Non-pigmented ciliary epithelial cell (primary cell): Measurements from ENCODE around the gene ZP2.
"Not testable (repeated sequence)": the region's sequence is repeated elsewhere in the genome, so short reads cannot be mapped to it uniquely, and the experiment has no call there.

Experiments used
- DNase-seq: peaks from one replicate; pipeline ENCODE4 v3.0.0-alpha.2; 2010; ENCODE audit warnings: low read depth

ZP2 gene

GRCh38 chr16:21214086-21214485 is 2.7 kb upstream of the ZP2 start:
- DNase-seq, result no peak

GRCh38 chr16:21208446-21209230 is 2.7 kb downstream of the ZP2 start:
- no peak for DNase-seq

DNA sequence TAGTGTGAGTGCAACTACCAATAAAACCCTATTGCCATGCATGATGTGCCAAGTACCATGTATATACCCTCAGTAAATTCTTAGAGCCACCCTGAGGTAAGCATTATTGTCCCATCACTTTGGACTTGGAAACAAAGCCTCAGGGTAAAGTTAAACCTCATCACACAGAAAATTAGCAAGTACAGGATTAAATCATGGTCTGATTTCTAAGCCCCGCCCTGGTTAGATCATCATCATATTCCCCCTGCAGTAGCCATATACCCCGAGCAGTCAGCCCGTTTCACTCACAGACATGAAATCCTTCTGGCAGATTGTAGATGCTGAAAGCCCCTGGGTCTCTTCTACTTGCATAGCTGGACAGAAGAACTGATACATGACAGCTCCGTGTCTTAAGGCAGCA is 4.8 kb downstream of the ZP2 start:
- DNase-seq, result no peak

DNA sequence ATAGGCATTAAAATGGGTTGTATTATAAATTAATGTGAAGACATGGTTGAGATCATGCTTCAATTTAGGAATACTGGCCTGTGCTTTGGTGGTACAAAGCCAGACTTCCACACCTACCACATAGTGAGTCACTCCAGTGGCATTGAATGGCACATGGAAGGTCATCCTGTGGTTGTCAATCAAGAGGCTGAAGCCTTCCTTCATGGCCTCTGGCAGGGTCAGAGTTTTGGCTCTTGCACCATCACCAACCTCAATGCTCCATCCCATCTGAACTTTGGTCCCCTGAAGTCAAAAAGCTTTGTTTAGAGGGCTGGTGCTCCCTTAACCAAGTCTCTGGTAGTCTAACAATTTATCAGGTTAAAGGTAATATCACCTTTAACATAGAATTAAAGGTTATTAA is 6.1 kb downstream of the ZP2 start:
- DNase-seq, result no peak

DNA sequence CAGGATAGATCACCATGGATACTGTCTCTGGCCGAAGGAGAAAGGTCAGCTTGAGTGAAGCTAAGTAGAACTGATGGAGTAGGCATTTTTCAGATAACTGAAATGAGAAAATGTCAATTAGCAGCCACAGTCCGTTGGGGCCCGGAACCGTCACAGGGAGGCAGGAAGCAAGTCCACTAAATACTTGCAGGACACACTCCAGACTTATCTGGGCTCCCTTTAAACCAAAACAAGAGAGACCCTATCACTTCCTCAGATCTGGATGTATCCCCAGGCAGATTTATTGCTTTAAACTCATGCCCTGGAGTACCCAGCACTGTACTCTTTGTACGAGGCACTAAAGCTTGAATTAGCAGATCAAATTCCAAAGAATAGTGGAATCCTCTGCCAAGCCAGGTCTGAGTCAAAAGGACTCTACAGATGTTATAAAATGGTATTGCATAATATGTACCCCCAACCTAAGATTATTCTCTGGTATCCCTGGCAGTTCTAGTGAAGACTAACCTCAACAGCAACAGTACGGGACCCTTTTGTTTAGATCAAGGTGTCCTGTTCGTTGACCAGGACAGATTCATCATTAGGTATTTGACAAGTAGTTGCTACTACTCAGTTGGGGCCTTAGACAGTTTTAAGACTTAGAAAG is 8.1 kb downstream of the ZP2 start:
- DNase-seq, result no peak

DNA sequence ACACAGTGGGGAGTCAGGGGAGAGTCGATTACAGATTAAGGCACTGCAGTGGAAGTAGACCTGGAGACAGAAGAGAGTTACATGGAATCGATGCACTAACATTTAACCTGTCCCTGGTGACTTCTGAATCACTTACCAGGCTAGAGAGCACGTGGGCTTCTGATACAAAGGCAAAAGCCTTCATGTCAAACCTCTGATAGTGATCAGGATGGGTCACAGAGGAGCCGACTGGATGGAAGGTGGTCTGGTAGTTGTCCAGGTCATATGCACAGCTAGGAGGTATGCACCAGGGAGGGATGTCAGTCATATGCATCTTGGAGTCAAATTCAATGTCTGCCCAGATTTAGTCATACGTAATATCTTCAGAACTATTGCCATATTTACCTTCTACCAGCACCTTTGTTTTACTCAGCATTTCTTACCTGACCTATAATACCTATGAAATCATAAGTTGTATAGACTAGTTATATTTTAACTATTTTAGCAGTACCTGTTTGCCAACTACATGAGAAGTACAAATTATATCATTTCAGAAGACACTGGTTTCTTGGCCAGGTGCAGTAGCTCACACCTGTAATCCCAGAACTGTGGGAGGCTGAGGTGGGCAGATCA is 11.7 kb downstream of the ZP2 start:
- DNase-seq, result no peak

DNA sequence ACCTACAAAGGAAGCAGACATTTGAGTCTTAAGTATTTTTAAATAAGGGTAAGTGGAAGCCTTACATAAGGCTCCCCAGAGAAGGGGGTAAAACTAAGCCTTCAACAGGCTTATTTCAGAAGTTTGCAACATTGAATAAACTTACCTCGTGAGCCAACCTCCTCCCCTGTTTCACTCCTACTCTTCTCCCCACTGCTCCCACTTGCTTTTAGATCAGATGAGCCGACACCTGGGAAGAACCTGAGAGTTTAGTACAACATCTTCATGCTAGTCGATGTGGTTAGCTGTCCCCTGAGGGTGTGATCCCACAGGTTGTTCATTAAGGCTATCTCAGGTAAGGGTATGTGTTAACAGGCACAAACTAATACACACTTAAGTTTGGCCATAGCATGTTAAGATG is 13.8 kb downstream of the ZP2 start:
- DNase-seq, result no peak

GRCh38 chr16:21197112-21197511 is 14.3 kb downstream of the ZP2 start:
- DNase-seq, result no peak

DNA sequence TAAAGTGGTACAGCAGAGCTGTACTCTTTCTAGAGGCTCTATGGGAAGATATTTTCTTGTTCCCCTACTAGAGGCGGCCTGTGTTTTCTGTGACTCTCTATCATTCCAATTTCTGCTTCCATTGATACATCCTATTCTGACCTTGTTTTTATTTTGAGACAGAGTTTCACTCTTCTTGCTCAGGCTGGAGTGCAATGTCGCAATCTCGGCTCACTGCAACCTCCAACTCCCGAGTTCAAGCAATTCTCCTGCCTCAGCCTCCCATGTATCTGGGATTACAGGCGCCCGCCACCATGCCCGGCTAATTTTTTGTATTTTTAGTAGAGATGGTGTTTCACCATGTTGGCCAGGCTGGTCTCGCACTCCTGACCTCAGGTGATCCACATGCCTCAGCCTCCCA is 16.0 kb downstream of the ZP2 start:
- not testable (repeated sequence) for DNase-seq

GRCh38 chr16:21194771-21195301 is 16.5 kb downstream of the ZP2 start:
- DNase-seq, result peak; percentile 14

DNA sequence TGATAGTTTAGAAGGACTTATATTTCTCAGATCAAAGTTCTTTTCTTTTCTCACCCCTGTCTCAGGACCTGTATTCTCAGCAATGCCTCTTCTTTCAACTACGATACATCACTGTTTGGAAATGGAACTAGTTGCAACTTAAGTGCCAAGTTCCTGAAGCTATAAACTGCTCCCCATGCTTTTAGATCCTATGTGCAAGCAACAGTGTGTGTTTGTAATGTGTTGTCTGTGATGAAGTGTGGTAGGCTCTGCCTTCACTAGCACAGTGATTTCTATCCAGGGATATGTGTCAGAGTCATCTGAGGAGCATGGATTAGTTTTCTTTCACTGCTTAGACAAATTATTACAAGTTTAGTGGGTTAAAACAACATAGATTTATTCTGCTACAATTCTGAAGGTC is 18.4 kb downstream of the ZP2 start:
- DNase-seq, result no peak

DNA sequence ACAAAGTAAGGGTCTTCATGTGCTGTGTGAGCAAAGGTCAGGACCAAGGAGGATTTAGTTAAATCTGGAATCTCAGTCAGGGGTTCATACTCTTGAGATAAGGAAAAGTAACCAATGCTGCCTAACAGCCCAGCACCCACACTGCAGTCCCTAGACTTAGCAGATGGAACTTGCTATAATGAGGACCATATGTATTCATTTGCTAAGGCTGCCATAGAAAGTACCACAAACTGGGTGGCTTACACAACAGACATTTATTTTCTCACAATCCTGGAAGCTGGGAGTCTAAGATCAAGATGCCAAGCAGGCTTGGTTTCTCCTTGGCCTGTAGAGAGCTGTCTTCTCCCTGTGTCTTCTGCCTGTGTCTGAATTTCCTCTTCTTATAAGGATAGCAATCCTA is 20.8 kb downstream of the ZP2 start:
- no peak for DNase-seq

DNA sequence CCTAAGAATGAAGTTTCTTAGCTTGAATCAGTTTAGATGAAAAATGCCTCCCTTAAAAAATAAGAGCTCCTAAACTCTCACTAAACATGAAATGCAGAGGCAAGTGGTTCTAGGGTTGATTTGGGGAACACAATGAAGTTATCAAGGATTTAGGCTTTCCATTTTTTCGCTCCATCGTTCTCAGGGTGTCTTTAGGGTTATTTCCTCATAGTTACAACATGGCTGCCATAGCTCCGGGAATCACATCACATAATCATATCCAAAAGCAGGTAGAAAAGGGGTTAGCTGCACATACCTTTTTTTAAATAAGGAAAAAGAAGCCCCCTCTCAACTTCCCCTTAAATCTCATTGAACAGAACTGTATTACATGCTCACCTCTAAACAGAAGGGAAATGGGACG is 21.4 kb downstream of the ZP2 start:
- no peak for DNase-seq

DNA sequence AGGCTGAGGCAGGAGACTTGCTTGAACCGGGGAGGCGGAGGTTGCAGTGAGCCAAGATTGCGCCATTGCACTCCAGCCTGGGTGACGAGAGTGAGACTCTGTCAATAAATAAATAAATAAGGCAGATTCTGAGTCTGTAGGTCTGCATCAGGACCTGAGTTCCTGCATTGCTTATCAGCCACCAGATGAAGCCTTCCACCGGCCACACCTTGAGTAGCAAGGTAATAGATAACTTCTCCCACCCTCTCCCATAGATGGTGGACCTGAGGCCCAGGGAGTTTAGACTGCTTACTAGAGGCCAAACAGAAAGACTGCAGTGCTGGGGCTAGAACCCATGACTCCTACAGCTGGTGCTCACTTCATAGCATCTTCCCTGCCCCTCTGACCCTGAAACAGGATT is 22.1 kb downstream of the ZP2 start:
- DNase-seq, result no peak

- DNase-seq, result no peak
Observed at GRCh38 chr16:21186326-21186691, 25.1 kb downstream of the ZP2 start.

DNA sequence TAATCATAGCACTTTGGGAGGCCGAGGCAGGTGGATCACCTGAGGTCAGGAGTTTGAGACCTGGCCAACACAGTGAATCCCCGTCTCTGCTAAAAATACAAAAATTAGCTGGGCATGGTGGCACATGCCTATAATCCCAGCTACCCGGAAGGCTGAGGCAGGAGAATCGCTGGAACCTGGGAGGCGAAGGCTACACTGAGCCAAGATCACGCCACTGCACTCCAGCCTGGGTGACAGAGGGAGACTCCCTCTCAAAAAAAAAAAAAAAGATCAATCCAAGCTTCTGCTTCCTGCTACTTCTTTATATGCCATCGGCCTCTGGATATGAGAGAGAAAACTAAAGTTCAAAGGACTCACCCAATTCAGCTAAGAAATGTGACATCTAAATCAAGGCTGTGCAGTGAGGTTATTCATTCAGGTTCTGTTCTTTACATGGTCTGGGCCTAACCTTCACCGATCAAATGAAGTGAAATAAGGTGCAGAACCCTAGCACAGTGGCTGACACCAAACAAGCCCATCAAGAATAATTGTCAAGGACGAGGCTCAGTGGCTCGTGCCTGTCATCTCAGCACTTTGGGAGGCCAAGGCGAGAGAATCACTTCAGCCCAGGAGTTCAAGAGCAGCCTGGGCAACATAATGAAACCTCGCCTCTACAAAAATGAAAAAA is 25.6 kb downstream of the ZP2 start:
- no peak for DNase-seq

DNA sequence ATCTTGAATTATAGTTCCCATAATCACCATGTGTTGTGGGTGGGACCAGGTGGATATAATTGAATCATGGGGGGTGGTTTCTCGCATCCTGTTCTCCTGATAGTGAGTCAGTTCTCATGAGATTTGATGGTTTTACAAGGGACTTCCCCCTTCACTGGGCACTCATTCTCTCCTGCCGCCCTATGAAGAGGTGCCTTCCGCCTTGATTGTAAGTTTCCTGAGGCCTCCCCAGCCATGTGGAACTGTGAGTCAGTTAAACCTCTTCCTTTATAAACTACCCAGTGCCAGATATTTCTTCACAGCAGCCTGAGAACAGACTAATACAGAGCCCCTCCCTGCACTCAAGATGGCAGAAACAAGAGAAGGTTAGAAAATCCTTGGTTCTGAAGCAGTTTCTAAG is 26.5 kb downstream of the ZP2 start:
- no peak for DNase-seq

GRCh38 chr16:21183995-21184394 is 27.4 kb downstream of the ZP2 start:
- no peak for DNase-seq

DNA sequence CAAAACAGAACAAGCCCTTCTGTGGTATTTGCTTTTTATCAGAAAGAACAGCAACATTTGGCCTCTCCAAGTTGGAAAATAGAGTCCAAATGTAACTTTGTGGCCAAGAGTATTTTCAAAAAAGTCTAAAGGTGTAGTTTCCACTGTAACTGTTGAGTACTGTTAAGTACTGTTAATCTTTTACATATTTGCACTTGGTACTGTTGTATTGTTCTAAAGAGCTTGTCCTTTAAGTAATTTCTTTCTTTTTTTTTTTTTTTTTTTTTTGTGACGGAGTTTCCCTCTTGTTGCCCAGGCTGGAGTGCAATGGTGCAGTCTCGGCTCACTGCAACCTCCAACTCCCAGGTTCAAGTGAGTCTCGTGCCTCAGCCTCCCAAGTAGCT is 31.4 kb downstream of the ZP2 start:
- no peak for DNase-seq

- DNase-seq, result no peak
Observed at GRCh38 chr16:21179126-21179982, 32.0 kb downstream of the ZP2 start.

- DNase-seq, result no peak
Observed at GRCh38 chr16:21175397-21175796, 36.0 kb downstream of the ZP2 start.

- DNase-seq, result no peak
Observed at GRCh38 chr16:21172650-21173049, 38.7 kb downstream of the ZP2 start.
